ENCODE data around the gene LRRC53. TPM values are rescaled to one million over a fixed set of nuclear protein-coding genes. Genes with fewer than 3 reads are reported as not detected.

The LRRC53 gene
- total and polyA plus RNA-seq, 2 experiments from 2014 or later, result not detected

GRCh38 chr1:74496669-74497068 is 15.7 kb downstream of the LRRC53 start:
- peaks cover 9% of the 10 kb centered on the region for H3K4me1 Mint-ChIP-seq
- H3K9me2 ChIP-seq (ENCODE audit: insufficient read depth), result no peaks in the 10 kb centered on the region
- no peaks in the 10 kb centered on the region for H3K36me3 Mint-ChIP-seq (ENCODE audit: low read depth)
- no peaks in the 10 kb centered on the region for H3K27me3 ChIP-seq (ENCODE audit: insufficient read depth)
- DNase-seq (ENCODE audit: low spot score) (no peak), ATAC-seq (no peak)
- no peaks in the 10 kb centered on the region for H3F3A ChIP-seq (replicated peaks; ENCODE audit: low read depth)
- H3K9me3 Mint-ChIP-seq, result no peaks in the 10 kb centered on the region
- TF ChIP-seq JUNB (IDR thresholded peaks at IDR 0.05; ENCODE audit: unreplicated experiment) (no peak), CTCF (conservative IDR thresholded peaks at IDR 0.05; ENCODE audit: low read depth in 2 of 2) (no peak), EZH2 (IDR thresholded peaks at IDR 0.05; ENCODE audit: low read depth, unreplicated experiment) (no peak), ETS1 (IDR thresholded peaks at IDR 0.05) (no peak), NANOG (IDR thresholded peaks at IDR 0.05; ENCODE audit: borderline replicate concordance) (no peak), ZNF462 (CRISPR knock-in tag; IDR thresholded peaks at IDR 0.05) (no peak), ZNF331 (CRISPR knock-in tag; IDR thresholded peaks at IDR 0.05; ENCODE audit: low read depth) (no peak), REST (IDR thresholded peaks at IDR 0.05; ENCODE audit: unreplicated experiment) (no peak), ZNF114 (CRISPR knock-in tag; IDR thresholded peaks at IDR 0.05) (no peak), POLR2AphosphoS5 (IDR thresholded peaks at IDR 0.05; ENCODE audit: low read depth) (no peak), EZH2phosphoT487 (IDR thresholded peaks at IDR 0.05; ENCODE audit: unreplicated experiment) (no peak), STAT1 (IDR thresholded peaks at IDR 0.05; ENCODE audit: unreplicated experiment) (no peak), CREB1 (CRISPR knock-in tag; IDR thresholded peaks at IDR 0.05; ENCODE audit: low read depth) (no peak)
- H3K79me2 ChIP-seq (replicated peaks; ENCODE audit: insufficient read depth), result no peaks in the 10 kb centered on the region
- no peak overlapping the region for H3K27ac Mint-ChIP-seq
- no peaks in the 10 kb centered on the region for H3K27me3 Mint-ChIP-seq (ENCODE audit: insufficient read depth, low read depth, poor library complexity)
- peaks cover 25% of the 10 kb centered on the region for H3K4me1 ChIP-seq (ENCODE audit: insufficient read depth)
- no peaks in the 10 kb centered on the region for H3K36me3 ChIP-seq (ENCODE audit: insufficient read depth)
- no peak overlapping the region for H3K27ac ChIP-seq (ENCODE audit: low read depth)
- H3K4me2 ChIP-seq, result no peak overlapping the region
- no peak overlapping the region for H2AFZ ChIP-seq
- no peak overlapping the region for H3K4me3 Mint-ChIP-seq
- no peak overlapping the region for H3K4me3 ChIP-seq
- no peaks in the 10 kb centered on the region for H4K20me1 ChIP-seq (replicated peaks; ENCODE audit: insufficient read depth)
